ENCODE data around the gene RIMS4.

RIMS4 gene

DNA sequence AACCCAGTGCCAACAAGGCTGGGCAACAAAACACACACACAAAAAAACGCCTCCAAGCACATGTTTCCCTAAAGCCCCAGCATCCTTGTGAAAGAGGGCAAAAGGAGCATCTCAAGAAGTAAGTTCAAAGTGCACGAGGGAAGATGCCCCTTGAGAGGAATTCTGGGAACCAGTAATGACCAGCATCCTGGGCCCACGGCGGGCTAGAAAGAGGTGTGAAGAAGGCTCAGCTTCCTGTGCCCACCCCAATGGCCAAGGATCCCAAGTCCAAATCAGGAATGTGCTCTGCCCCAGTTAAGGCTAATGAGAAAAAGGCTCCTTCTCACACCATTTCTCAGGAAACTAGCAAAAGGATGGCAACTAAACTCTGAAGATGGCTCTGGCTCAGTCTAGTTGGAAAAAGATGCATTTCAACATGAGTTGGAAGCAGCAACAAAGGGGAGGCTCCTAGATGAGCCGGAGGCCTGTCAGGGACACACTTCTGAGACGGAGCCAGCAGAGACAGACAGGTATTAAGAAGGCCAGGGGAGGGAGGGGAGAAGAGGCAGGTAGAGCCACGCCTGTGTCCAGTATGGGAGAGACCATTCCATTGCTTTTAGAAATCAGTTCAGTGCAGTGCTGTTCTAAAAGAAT lies 3.2 kb downstream of the RIMS4 start:
- H3K4me2 ChIP-seq (ENCODE audit: low read length): no peak overlapping the region
- H3K4me1 ChIP-seq (ENCODE audit: control insufficient read depth, low read depth, low read length): no peaks in the 10 kb centered on the region
- no peak overlapping the region for H3K56ac ChIP-seq (ENCODE audit: low read length)
- no peak overlapping the region for H4K8ac ChIP-seq (ENCODE audit: low read depth, low read length)
- no peaks in the 10 kb centered on the region for H3K79me1 ChIP-seq (ENCODE audit: low read length)
- H3K79me2 ChIP-seq (ENCODE audit: control insufficient read depth, insufficient read depth, low read length): no peaks in the 10 kb centered on the region
- H4K5ac ChIP-seq (ENCODE audit: low read length): no peak overlapping the region
- H3K9ac ChIP-seq (ENCODE audit: low read length): no peak overlapping the region
- no peak for DNase-seq
- no peak overlapping the region for H2BK5ac ChIP-seq (ENCODE audit: low read length)
- H2BK15ac ChIP-seq (replicated peaks; ENCODE audit: low read depth): no peak overlapping the region
- no peak overlapping the region for H3K18ac ChIP-seq (ENCODE audit: low read length)
- no peaks in the 10 kb centered on the region for H3K36me3 ChIP-seq (ENCODE audit: control insufficient read depth, insufficient read depth, low read length)
- no peak overlapping the region for H3K27ac ChIP-seq (ENCODE audit: low read depth, low read length)
- H3K4ac ChIP-seq (ENCODE audit: low read depth, low read length): no peak overlapping the region
- no peak overlapping the region for H2BK120ac ChIP-seq (ENCODE audit: low read depth, low read length)
- H3K27me3 ChIP-seq (ENCODE audit: insufficient read depth, low read length, poor library complexity): peaks cover 11% of the 10 kb centered on the region
- H3K4me3 ChIP-seq (ENCODE audit: low read length): no peak overlapping the region
- no peak overlapping the region for H2AK5ac ChIP-seq (ENCODE audit: low read length)
- no peak overlapping the region for H3K23ac ChIP-seq (ENCODE audit: low read length)
- no CpG with 5 or more reads among the region's 7 CpGs for WGBS (ENCODE audit: extremely low coverage, insufficient coverage, low lambda C conversion rate)

DNA sequence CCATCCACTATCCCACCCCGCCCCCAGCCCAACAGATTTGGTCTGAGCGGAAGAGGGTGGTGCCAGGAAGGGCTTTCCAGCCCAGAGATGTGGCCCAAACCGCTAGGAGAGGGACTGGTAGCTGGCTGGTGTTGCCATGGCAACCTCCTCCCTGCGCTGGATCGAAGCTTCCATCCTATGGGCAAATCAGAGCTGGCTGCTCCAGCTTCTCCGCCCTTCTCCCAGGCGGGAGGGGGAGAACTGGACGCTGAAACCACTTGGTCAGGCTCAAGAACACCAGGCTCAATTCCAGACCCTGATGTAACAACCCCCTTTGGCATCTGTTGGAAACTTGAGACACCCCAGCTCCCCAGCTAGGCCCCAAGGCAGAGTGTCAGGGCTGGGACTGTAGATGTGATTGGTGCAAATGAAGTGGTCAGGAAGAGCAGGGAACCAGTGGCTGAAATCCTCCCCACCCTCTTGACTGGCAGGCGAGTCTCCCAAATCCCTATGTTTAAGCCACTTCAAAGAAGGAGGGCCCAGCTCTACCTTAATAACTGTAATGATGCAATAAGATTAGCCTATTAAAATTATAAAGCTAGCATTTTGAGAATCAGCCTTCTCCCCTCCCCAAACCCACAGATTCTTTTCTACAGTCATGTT lies 4.2 kb downstream of the RIMS4 start:
- Histone ChIP-seq H3K4me1 (ENCODE audit: control insufficient read depth, low read depth, low read length) (no peaks in the 10 kb centered on the region), H3K27me3 (ENCODE audit: insufficient read depth, low read length, poor library complexity) (peaks cover 8% of the 10 kb centered on the region), H2AK5ac (ENCODE audit: low read length) (no peak overlapping the region), H3K27ac (ENCODE audit: low read depth, low read length) (no peak overlapping the region), H3K79me1 (ENCODE audit: low read length) (no peaks in the 10 kb centered on the region), H3K56ac (ENCODE audit: low read length) (no peak overlapping the region), H3K4me2 (ENCODE audit: low read length) (no peak overlapping the region), H4K5ac (ENCODE audit: low read length) (no peak overlapping the region), H3K4me3 (ENCODE audit: low read length) (no peak overlapping the region), H2BK5ac (ENCODE audit: low read length) (no peak overlapping the region), H3K9ac (ENCODE audit: low read length) (no peak overlapping the region), H2BK15ac (replicated peaks; ENCODE audit: low read depth) (no peak overlapping the region), H3K4ac (ENCODE audit: low read depth, low read length) (no peak overlapping the region), H3K18ac (ENCODE audit: low read length) (no peak overlapping the region), H3K79me2 (ENCODE audit: control insufficient read depth, insufficient read depth, low read length) (no peaks in the 10 kb centered on the region), H4K8ac (ENCODE audit: low read depth, low read length) (no peak overlapping the region), H2BK120ac (ENCODE audit: low read depth, low read length) (no peak overlapping the region), H3K23ac (ENCODE audit: low read length) (no peak overlapping the region), H3K36me3 (ENCODE audit: control insufficient read depth, insufficient read depth, low read length) (no peaks in the 10 kb centered on the region)
- no CpG with 5 or more reads among the region's 9 CpGs for WGBS (ENCODE audit: extremely low coverage, insufficient coverage, low lambda C conversion rate)
- DNase-seq: peak; percentile 86

DNA sequence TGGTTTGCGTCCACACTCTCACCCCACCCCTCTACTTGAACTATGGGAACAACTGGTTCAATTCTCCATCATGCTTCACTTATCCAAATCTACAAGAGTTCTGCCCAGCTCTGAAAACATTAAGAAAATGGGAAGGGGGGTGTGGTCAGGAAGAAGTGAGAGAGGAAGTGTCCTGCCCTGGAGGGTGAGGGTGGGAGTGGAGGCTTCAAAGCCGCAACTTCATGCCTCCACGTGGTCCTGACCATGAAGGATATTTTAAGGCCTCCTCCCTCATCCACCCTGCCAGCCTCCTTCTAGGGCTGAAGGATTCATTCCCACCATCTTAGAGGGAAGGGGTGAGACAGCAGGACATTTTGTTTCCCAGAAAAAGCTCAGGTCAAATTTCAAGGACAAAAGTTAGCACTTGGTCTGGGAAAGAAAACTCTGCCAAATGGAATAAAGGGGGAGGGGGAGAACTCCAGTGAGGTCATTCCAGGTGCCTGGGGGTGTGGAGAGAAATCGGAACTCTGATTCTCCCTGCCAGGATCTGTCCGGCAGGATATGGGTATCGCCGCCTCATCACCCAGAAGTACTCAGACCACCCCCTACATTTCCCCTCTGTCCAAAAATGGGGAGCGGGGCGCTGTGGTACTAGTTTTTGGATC lies 4.9 kb downstream of the RIMS4 start:
- Histone ChIP-seq H2BK120ac (ENCODE audit: low read depth, low read length) (no peak overlapping the region), H3K27me3 (ENCODE audit: insufficient read depth, low read length, poor library complexity) (peaks cover 8% of the 10 kb centered on the region), H4K5ac (ENCODE audit: low read length) (no peak overlapping the region), H2BK15ac (replicated peaks; ENCODE audit: low read depth) (no peak overlapping the region), H3K36me3 (ENCODE audit: control insufficient read depth, insufficient read depth, low read length) (no peaks in the 10 kb centered on the region), H3K4me1 (ENCODE audit: control insufficient read depth, low read depth, low read length) (no peaks in the 10 kb centered on the region), H3K56ac (ENCODE audit: low read length) (no peak overlapping the region), H3K9ac (ENCODE audit: low read length) (no peak overlapping the region), H3K79me1 (ENCODE audit: low read length) (no peaks in the 10 kb centered on the region), H2BK5ac (ENCODE audit: low read length) (no peak overlapping the region), H3K4me2 (ENCODE audit: low read length) (no peak overlapping the region), H2AK5ac (ENCODE audit: low read length) (no peak overlapping the region), H3K79me2 (ENCODE audit: control insufficient read depth, insufficient read depth, low read length) (no peaks in the 10 kb centered on the region), H3K18ac (ENCODE audit: low read length) (no peak overlapping the region), H3K4ac (ENCODE audit: low read depth, low read length) (no peak overlapping the region), H3K23ac (ENCODE audit: low read length) (no peak overlapping the region), H4K8ac (ENCODE audit: low read depth, low read length) (no peak overlapping the region), H3K27ac (ENCODE audit: low read depth, low read length) (no peak overlapping the region), H3K4me3 (ENCODE audit: low read length) (no peak overlapping the region)
- no CpG with 5 or more reads among the region's 9 CpGs for WGBS (ENCODE audit: extremely low coverage, insufficient coverage, low lambda C conversion rate)
- DNase-seq: peak; percentile 26

DNA sequence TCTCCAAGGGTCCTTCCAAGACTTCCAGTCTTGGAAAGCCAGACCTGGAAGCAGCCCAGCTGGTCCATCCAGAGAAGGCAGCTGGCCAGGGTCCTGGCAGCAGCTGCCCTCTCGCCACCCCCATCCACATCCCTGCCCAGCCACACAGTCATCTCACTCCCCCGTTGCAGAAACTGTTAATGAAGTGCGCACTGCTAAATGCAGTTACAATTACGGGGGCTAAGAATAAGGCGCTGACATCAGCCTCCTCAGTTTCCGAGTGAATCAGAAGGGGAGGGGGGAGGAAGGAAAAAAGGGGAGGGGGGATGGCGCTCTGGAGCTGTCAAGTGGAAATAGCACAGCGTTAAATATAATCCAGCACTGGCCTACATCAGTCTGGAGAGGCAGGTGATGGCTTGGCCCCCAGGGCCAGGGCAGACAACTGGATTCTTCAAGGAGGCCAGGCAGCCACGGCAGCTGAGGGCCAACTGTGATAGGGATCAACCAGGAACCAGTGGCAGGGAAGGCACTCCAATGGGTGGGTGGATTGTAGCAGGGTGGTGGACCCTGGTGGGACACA lies 6.9 kb downstream of the RIMS4 start:
- Histone ChIP-seq H3K4me1 (ENCODE audit: control insufficient read depth, low read depth, low read length) (no peaks in the 10 kb centered on the region), H2BK5ac (ENCODE audit: low read length) (no peak overlapping the region), H2BK15ac (replicated peaks; ENCODE audit: low read depth) (no peak overlapping the region), H3K36me3 (ENCODE audit: control insufficient read depth, insufficient read depth, low read length) (no peaks in the 10 kb centered on the region), H3K79me1 (ENCODE audit: low read length) (no peaks in the 10 kb centered on the region), H3K23ac (ENCODE audit: low read length) (no peak overlapping the region), H3K4me3 (ENCODE audit: low read length) (no peak overlapping the region), H2BK120ac (ENCODE audit: low read depth, low read length) (no peak overlapping the region), H3K56ac (ENCODE audit: low read length) (no peak overlapping the region), H3K79me2 (ENCODE audit: control insufficient read depth, insufficient read depth, low read length) (no peaks in the 10 kb centered on the region), H3K4me2 (ENCODE audit: low read length) (no peak overlapping the region), H3K27ac (ENCODE audit: low read depth, low read length) (no peak overlapping the region), H4K5ac (ENCODE audit: low read length) (no peak overlapping the region), H3K4ac (ENCODE audit: low read depth, low read length) (no peak overlapping the region), H3K9ac (ENCODE audit: low read length) (no peak overlapping the region), H3K18ac (ENCODE audit: low read length) (no peak overlapping the region), H4K8ac (ENCODE audit: low read depth, low read length) (no peak overlapping the region), H3K27me3 (ENCODE audit: insufficient read depth, low read length, poor library complexity) (no peaks in the 10 kb centered on the region), H2AK5ac (ENCODE audit: low read length) (no peak overlapping the region)
- DNase-seq: no peak
- WGBS (ENCODE audit: extremely low coverage, insufficient coverage, low lambda C conversion rate): no CpG with 5 or more reads among the region's 9 CpGs

DNA sequence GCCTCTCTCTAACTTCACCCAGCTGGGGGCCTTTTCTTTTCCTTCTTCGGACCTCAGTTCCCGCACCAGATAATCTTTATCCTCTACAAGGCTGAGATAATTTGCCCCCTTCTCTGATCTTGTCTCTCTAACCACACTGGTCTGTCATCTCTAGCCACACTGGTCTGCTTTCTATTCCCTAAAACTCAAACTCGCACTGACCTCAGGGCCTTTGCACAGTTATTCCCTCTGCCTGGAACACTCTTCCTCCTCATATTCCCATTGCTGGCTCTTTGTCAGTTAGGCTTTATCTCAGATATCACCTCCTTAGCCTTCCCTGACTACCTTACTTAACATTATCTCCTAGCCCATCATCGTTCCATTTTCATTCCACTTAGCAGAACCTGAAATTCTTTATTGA lies 7.6 kb downstream of the RIMS4 start:
- WGBS (ENCODE audit: extremely low coverage, insufficient coverage, low lambda C conversion rate): no CpG with 5 or more reads among the region's 4 CpGs
- Histone ChIP-seq H4K5ac (ENCODE audit: low read length) (no peak overlapping the region), H3K27me3 (ENCODE audit: insufficient read depth, low read length, poor library complexity) (no peaks in the 10 kb centered on the region), H4K8ac (ENCODE audit: low read depth, low read length) (no peak overlapping the region), H3K4me1 (ENCODE audit: control insufficient read depth, low read depth, low read length) (no peaks in the 10 kb centered on the region), H3K36me3 (ENCODE audit: control insufficient read depth, insufficient read depth, low read length) (no peaks in the 10 kb centered on the region), H3K27ac (ENCODE audit: low read depth, low read length) (no peak overlapping the region), H3K18ac (ENCODE audit: low read length) (no peak overlapping the region), H3K79me2 (ENCODE audit: control insufficient read depth, insufficient read depth, low read length) (no peaks in the 10 kb centered on the region), H3K79me1 (ENCODE audit: low read length) (no peaks in the 10 kb centered on the region), H3K9ac (ENCODE audit: low read length) (no peak overlapping the region), H3K4ac (ENCODE audit: low read depth, low read length) (no peak overlapping the region), H2BK120ac (ENCODE audit: low read depth, low read length) (no peak overlapping the region), H2BK5ac (ENCODE audit: low read length) (no peak overlapping the region), H3K56ac (ENCODE audit: low read length) (no peak overlapping the region), H3K4me3 (ENCODE audit: low read length) (no peak overlapping the region), H3K4me2 (ENCODE audit: low read length) (no peak overlapping the region), H2BK15ac (replicated peaks; ENCODE audit: low read depth) (no peak overlapping the region), H2AK5ac (ENCODE audit: low read length) (no peak overlapping the region), H3K23ac (ENCODE audit: low read length) (no peak overlapping the region)
- no peak for DNase-seq
